Astrocyte of the cerebellum (primary cell): ENCODE data around the gene DDX20.

Experiments
- DNase-seq: peaks from one replicate; pipeline ENCODE4 v3.0.0-alpha.2; 2011; ENCODE audit warnings: low read depth
- H3K4me3 ChIP-seq: 2 replicates; pipeline ENCODE4 v1.5.1; 2011; ENCODE audit warnings: mild to moderate bottlenecking, low read depth, low read length, moderate library complexity
- in situ Hi-C: cut with HindIII; loops from 2 replicates; pipeline ENCODE4 v1.10.0; 2017; ENCODE audit warnings: low sequenced_read_pairs
- TF ChIP-seq, protein P1 (sequence below): IDR thresholded peaks from 2 replicates; pipeline ENCODE4 v1.5.1; 2012; ENCODE audit warnings: low read length, low read depth, moderate library complexity, mild to moderate bottlenecking; ENCODE audit errors: missing control alignments

The DDX20 gene

DNA sequence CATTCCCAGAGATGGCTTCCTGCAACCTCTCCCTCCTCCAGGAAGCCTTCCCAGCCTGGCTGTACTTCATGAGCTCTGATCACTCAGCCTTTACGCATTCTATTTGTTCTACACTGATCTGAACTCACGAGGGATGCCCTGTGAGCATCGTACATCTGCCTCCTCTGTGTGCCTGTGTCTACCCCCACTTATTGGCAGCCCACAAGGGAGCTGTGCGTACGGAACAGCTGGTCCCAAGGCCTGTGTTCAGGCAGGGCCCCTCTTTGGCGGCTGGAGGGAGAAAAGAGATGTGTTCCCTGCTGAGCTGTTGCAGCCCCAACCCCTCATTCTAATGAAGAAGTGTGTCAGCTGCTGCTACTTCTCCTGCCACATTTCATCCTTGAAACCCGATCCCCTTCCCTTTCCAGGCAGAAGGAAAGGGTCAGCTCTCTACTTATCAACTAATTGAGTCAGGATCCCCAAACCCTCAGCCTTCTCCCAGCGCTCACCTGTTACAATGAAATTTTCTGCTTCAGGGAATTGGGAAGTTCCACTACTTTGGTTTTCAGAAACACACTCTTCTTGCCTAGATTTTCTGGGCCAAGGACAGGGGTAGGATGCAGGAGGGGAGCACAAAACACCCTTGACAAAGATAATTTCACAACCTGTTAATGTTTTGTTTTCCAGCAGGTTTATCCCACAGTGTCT is 19.7 kb upstream of the DDX20 start:
- in situ Hi-C loops, result no loop called here
- no peak overlapping the region for H3K4me3 ChIP-seq
- DNase-seq, result no peak
- TF ChIP-seq, protein P1, sequence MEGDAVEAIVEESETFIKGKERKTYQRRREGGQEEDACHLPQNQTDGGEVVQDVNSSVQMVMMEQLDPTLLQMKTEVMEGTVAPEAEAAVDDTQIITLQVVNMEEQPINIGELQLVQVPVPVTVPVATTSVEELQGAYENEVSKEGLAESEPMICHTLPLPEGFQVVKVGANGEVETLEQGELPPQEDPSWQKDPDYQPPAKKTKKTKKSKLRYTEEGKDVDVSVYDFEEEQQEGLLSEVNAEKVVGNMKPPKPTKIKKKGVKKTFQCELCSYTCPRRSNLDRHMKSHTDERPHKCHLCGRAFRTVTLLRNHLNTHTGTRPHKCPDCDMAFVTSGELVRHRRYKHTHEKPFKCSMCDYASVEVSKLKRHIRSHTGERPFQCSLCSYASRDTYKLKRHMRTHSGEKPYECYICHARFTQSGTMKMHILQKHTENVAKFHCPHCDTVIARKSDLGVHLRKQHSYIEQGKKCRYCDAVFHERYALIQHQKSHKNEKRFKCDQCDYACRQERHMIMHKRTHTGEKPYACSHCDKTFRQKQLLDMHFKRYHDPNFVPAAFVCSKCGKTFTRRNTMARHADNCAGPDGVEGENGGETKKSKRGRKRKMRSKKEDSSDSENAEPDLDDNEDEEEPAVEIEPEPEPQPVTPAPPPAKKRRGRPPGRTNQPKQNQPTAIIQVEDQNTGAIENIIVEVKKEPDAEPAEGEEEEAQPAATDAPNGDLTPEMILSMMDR, result no peak

DNA sequence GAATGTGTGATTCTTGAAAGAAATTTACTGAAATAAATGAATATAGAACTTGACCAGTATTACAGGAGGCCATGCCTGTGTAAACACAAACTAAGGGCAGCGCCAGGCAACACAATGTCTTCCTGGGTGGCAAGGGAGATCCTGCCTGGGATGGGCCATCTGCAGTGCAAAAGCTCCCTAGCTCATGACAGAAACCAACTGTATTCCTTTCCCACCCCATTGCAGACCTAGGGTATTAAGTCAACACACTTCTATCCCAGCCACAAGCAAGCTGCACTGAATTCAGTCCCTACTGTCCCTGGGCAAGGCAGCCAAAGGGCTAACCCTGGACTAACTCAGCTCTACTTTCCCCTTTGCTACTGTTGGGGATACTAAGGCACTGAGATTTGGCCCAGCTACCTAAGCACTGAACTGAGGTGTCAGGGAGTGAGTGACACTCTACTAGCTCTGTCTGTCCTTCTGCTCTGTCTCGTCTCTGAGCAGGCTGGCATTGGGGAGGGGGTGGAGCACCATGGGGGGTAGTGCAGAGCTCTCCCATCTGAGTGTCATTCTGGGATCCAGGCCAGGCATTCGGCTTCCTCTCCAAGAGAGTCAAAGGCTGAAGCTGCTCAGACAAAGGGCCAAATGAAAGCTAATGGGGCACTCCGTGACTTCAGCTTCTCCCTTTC is 19.0 kb upstream of the DDX20 start:
- in situ Hi-C loops, result no loop called here
- TF ChIP-seq, protein P1, result no peak

DNA sequence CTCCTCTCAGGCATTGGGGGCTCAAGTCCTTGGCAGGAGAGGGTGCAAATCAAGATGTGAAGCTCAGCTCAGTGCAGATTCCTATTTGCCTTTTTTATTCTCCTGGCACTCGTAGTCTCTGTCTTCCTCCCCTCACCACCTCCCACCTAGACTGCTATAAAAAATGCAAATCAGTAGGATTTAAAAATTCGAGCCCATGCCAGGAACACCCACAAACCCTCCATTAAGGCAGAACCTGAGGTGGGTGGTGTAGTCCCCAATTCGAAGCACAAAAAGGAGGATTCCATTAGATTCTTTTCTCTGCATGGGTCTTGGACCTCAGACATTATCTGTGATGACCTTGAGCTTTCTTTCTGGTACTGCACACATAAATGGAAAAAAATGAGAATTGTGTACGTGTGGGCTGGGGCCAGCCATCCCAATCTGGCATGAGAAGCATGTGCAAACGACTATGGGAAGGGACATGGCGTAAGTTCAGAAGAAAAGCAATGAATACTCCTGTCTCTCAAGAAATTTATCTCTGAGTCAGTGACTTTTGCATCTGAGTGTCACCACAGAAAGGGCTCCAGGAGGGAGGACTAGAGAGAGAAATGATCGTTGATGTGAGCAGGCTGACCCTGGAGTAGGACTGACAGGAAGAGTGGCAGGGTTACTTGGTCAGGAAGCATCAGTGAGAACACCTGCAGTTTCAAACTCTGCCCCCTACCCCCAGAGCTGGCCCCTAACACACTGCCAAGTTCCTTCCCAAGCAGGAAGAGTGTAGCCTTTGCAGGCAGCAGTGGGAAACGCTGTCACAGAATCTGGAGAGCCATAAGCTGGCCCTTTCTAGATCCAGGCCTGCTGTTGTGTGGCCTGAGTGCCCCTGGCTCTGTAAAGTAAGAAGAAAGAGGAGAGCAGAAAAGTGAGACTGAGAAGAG is 18.2 kb upstream of the DDX20 start:
- no peak for DNase-seq
- in situ Hi-C loops, result no loop called here
- H3K4me3 ChIP-seq, result peak overlapping the region; percentile 49
- TF ChIP-seq, protein P1, result no peak

More for the DNA sequence above, 19.0 kb upstream of the DDX20 start:
- no peak for DNase-seq
- no peak overlapping the region for H3K4me3 ChIP-seq

DNA sequence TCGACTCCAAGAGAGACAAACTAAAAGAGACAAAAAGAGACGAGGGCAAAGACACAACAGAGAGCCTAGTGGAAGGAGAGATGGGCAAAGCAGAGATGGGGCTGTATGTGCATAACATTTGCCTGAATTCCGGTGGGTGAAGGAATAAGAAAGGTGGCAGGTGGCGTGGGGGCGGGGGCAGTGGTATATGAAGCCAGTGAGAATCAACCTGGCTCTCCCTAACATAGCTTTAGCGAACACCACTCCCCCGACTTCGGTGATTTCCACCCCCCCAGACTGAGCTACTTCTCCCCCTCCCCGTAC is 17.6 kb upstream of the DDX20 start:
- TF ChIP-seq, protein P1, result no peak
- peak overlapping the region; percentile 49 for H3K4me3 ChIP-seq
- DNase-seq, result no peak
- in situ Hi-C loops, result no loop called here

GRCh38 chr1:111738436-111739193 is 17.1 kb upstream of the DDX20 start:
- H3K4me3 ChIP-seq, result peak overlapping the region; percentile 49
- no peak for DNase-seq
- TF ChIP-seq, protein P1, result no peak
- in situ Hi-C loops, result no loop called here

DNA sequence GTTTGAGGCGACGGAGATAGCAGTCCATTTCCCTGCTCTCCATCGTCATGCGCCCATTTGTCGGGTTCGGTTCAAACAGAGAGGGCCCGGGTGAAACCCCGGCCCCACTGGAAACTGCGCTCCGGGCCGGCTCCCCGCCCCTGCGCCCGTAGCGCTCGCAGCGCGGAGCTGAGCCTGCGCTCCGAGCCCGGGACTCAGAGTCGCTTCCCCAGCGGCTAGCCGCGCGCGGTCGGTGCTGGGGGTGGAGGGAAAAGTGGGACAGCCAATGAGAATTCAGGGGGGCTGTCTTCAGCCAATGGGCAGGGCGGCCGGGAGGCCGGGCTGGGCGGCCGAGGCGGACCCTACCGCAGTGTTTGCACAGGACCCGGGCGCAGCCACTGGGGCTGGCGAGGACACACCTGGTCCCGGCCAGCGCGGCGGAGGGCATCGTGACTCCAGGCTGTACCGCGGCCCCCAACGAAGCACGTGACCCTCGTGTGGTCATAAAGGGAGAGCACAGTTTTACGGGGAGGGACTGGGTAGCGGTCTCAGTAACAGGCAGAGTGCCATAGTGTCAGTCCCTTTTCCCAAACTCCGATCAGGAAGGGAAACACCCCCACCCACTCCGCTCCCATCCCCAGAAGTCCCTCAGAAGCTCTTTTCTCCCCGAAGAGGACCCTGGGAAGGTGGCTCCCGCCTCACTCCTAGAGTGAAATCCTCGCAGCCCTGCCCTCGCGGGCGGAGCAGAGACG is 16.3 kb upstream of the DDX20 start, which contains the start of gene INKA2:
Gene INKA2 (minus strand): TSS at position 202 of the 731 bp plus-strand sequence. CDS start 153 bp downstream, at position 49.
- in situ Hi-C loops, result no loop called here
- peak; percentile 36 for DNase-seq
- TF ChIP-seq, protein P1, result no peak
- peak within 1 kb of the TSS; percentile 49 for H3K4me3 ChIP-seq
